GM21717 (cell line): ENCODE results near the gene CPXM1.
"Not testable (repeated sequence)": the region's sequence is repeated elsewhere in the genome, so short reads cannot be mapped to it uniquely, and the experiment has no call there.

Experiments used
- ATAC-seq: cut with Tn5 transposase; IDR thresholded peaks from one replicate; pipeline ENCODE4 v1.9.1; 2021; ENCODE audit warnings: mild to moderate bottlenecking, moderate library complexity; ENCODE audit not compliant: unreplicated experiment

CPXM1 gene

GRCh38 chr20:2822073-2822472 is 21.6 kb upstream of the CPXM1 start:
- no peak for ATAC-seq

GRCh38 chr20:2820896-2821869 is 20.8 kb upstream of the CPXM1 start:
- no peak for ATAC-seq

GRCh38 chr20:2820084-2820895 is 19.9 kb upstream of the CPXM1 start:
- ATAC-seq, result no peak

- no peak for ATAC-seq
These were observed 17.6 kb upstream of the CPXM1 start for GRCh38 chr20:2817891-2818595.

- no peak for ATAC-seq
These were observed 16.9 kb upstream of the CPXM1 start for GRCh38 chr20:2817341-2817726.

- ATAC-seq, result no peak
These were observed 16.3 kb upstream of the CPXM1 start for GRCh38 chr20:2816583-2817340.

- ATAC-seq, result no peak
These were observed 15.7 kb upstream of the CPXM1 start, which contains the start of gene TMEM239 for GRCh38 chr20:2816030-2816582. Gene TMEM239, plus strand, starts transcription at chr20:2816364. Its CDS starts 191 bp downstream, at chr20:2816555.

GRCh38 chr20:2815242-2815900 is 14.9 kb upstream of the CPXM1 start:
- no peak for ATAC-seq

- no peak for ATAC-seq
These were observed 14.2 kb upstream of the CPXM1 start, which contains the start of gene C20orf141 for GRCh38 chr20:2814587-2815051. Gene C20orf141, plus strand, starts transcription at chr20:2814987. Its CDS starts 198 bp downstream, at chr20:2815185.

GRCh38 chr20:2814076-2814475 is 13.6 kb upstream of the CPXM1 start:
- no peak for ATAC-seq

- ATAC-seq, result no peak
These were observed 11.8 kb upstream of the CPXM1 start for GRCh38 chr20:2812189-2812588.

- ATAC-seq, result no peak
These were observed 9.3 kb upstream of the CPXM1 start for GRCh38 chr20:2809690-2810089.

- ATAC-seq, result not testable (repeated sequence)
These were observed 7.5 kb upstream of the CPXM1 start for GRCh38 chr20:2807929-2808328.

GRCh38 chr20:2807019-2807418 is 6.6 kb upstream of the CPXM1 start:
- no peak for ATAC-seq

- no peak for ATAC-seq
These were observed 5.9 kb upstream of the CPXM1 start for GRCh38 chr20:2806351-2806701.

- ATAC-seq, result no peak
These were observed 5.4 kb upstream of the CPXM1 start for GRCh38 chr20:2805689-2806350.

GRCh38 chr20:2804852-2805688 is 4.6 kb upstream of the CPXM1 start:
- ATAC-seq, result no peak
